Amniotic epithelial cell (primary cell): ENCODE results near the gene LCLAT1.

ENCODE experiments used
- DNase-seq: peaks from one replicate; pipeline ENCODE4 v3.0.0-alpha.2; 2010; ENCODE audit warnings: low read depth

Gene LCLAT1

GRCh38 chr2:30692829-30693275 lies 245.8 kb downstream of the LCLAT1 start:
- DNase-seq: no peak
